Ectodermal cell (in vitro differentiated cells): ENCODE measurements around the gene CFH.

Source experiments
- H3K27ac ChIP-seq: 2 replicates; pipeline ENCODE4 v1.7.0; 2013; ENCODE audit warnings: mild to moderate bottlenecking, low read depth, low read length; ENCODE audit not compliant: insufficient read depth, poor library complexity, severe bottlenecking
- H3K27me3 ChIP-seq: 2 replicates; pipeline ENCODE4 v1.7.0; 2013; ENCODE audit warnings: mild to moderate bottlenecking, low read length; ENCODE audit not compliant: insufficient read depth, control insufficient read depth, poor library complexity, severe bottlenecking
- H3K36me3 ChIP-seq: one replicate; pipeline ENCODE4 v1.7.0; 2013; ENCODE audit warnings: low read length; ENCODE audit not compliant: control insufficient read depth, insufficient read depth
- H3K4me1 ChIP-seq: one replicate; pipeline ENCODE4 v1.7.0; 2013; ENCODE audit warnings: low read length; ENCODE audit not compliant: control insufficient read depth, insufficient read depth
- H3K4me3 ChIP-seq: 2 replicates; pipeline ENCODE4 v1.7.0; 2013; ENCODE audit warnings: low read depth, low read length, control low read depth; ENCODE audit not compliant: insufficient read depth
- H3K9me3 ChIP-seq: 2 replicates; pipeline ENCODE4 v1.7.0; 2013; ENCODE audit warnings: mild to moderate bottlenecking, low read length, moderate library complexity; ENCODE audit not compliant: control insufficient read depth
- WGBS, 2 experiments: methylation state at CpG; one replicate each; pipeline ENCODE4 v1.1.7; 2013; ENCODE audit warnings: missing lambda C conversion rate in 2 of 2; 5-methylcytosine and 5-hydroxymethylcytosine counted together

CFH gene

GRCh38 chr1:196660852-196661251 is 9.0 kb downstream of the CFH start:
- WGBS, 2 experiments: 64% methylated on average over 3 of the region's 5 CpGs; no CpG with 5 or more reads in 1 of the 2 experiments
- no peaks in the 10 kb centered on the region for H3K36me3 ChIP-seq
- H3K4me1 ChIP-seq: no peaks in the 10 kb centered on the region
- H3K27ac ChIP-seq: no peak overlapping the region
- H3K4me3 ChIP-seq: no peak overlapping the region
- H3K9me3 ChIP-seq: no peaks in the 10 kb centered on the region
- H3K27me3 ChIP-seq: no peaks in the 10 kb centered on the region

- Histone ChIP-seq H3K4me1 (no peaks in the 10 kb centered on the region), H3K27ac (no peak overlapping the region), H3K36me3 (no peaks in the 10 kb centered on the region), H3K4me3 (no peak overlapping the region), H3K27me3 (no peaks in the 10 kb centered on the region), H3K9me3 (no peaks in the 10 kb centered on the region)
- WGBS, 2 experiments: no CpG with 5 or more reads among the region's 1 CpG
Measured at GRCh38 chr1:196661345-196661744, 9.5 kb downstream of the CFH start.

GRCh38 chr1:196667131-196667530 is 15.3 kb downstream of the CFH start:
- Histone ChIP-seq H3K9me3 (no peaks in the 10 kb centered on the region), H3K4me3 (no peak overlapping the region), H3K36me3 (no peaks in the 10 kb centered on the region), H3K27ac (no peak overlapping the region), H3K4me1 (no peaks in the 10 kb centered on the region), H3K27me3 (no peaks in the 10 kb centered on the region)
- 83 to 100% methylated on average over 1 of the region's 1 CpG for WGBS, 2 experiments

- H3K27me3 ChIP-seq: no peaks in the 10 kb centered on the region
- no peaks in the 10 kb centered on the region for H3K9me3 ChIP-seq
- no peak overlapping the region for H3K4me3 ChIP-seq
- H3K36me3 ChIP-seq: no peaks in the 10 kb centered on the region
- H3K27ac ChIP-seq: no peak overlapping the region
- no peaks in the 10 kb centered on the region for H3K4me1 ChIP-seq
- WGBS, 2 experiments: 85 to 87% methylated on average over 2 of the region's 2 CpGs
Measured at GRCh38 chr1:196669051-196669450, 17.2 kb downstream of the CFH start.

GRCh38 chr1:196669693-196670092 is 17.9 kb downstream of the CFH start:
- no peak overlapping the region for H3K4me3 ChIP-seq
- H3K36me3 ChIP-seq: no peaks in the 10 kb centered on the region
- H3K4me1 ChIP-seq: no peaks in the 10 kb centered on the region
- H3K27me3 ChIP-seq: no peaks in the 10 kb centered on the region
- H3K9me3 ChIP-seq: no peaks in the 10 kb centered on the region
- no peak overlapping the region for H3K27ac ChIP-seq

- Histone ChIP-seq H3K27me3 (no peaks in the 10 kb centered on the region), H3K4me1 (no peaks in the 10 kb centered on the region), H3K4me3 (no peak overlapping the region), H3K27ac (no peak overlapping the region), H3K9me3 (no peaks in the 10 kb centered on the region), H3K36me3 (no peaks in the 10 kb centered on the region)
Measured at GRCh38 chr1:196674908-196675307, 23.1 kb downstream of the CFH start.

- Histone ChIP-seq H3K9me3 (no peaks in the 10 kb centered on the region), H3K4me1 (no peaks in the 10 kb centered on the region), H3K4me3 (no peak overlapping the region), H3K27me3 (no peaks in the 10 kb centered on the region), H3K27ac (no peak overlapping the region), H3K36me3 (no peaks in the 10 kb centered on the region)
- 100% methylated on average over 1 of the region's 2 CpGs; no CpG with 5 or more reads in 1 of the 2 experiments for WGBS, 2 experiments
Measured at GRCh38 chr1:196677781-196678509, 26.1 kb downstream of the CFH start.

- H3K27ac ChIP-seq: no peak overlapping the region
- no peaks in the 10 kb centered on the region for H3K36me3 ChIP-seq
- no peaks in the 10 kb centered on the region for H3K27me3 ChIP-seq
- no peak overlapping the region for H3K4me3 ChIP-seq
- H3K9me3 ChIP-seq: no peaks in the 10 kb centered on the region
- no peaks in the 10 kb centered on the region for H3K4me1 ChIP-seq
- 79 to 83% methylated on average over 3 of the region's 3 CpGs for WGBS, 2 experiments
Measured at GRCh38 chr1:196678510-196678884, 26.7 kb downstream of the CFH start.

GRCh38 chr1:196680107-196680506 is 28.3 kb downstream of the CFH start:
- Histone ChIP-seq H3K36me3 (no peaks in the 10 kb centered on the region), H3K4me1 (no peaks in the 10 kb centered on the region), H3K27me3 (no peaks in the 10 kb centered on the region), H3K9me3 (no peaks in the 10 kb centered on the region), H3K4me3 (no peak overlapping the region), H3K27ac (no peak overlapping the region)
- 90 to 94% methylated on average over 2 of the region's 2 CpGs for WGBS, 2 experiments

- Histone ChIP-seq H3K36me3 (no peaks in the 10 kb centered on the region), H3K27me3 (no peaks in the 10 kb centered on the region), H3K4me1 (no peaks in the 10 kb centered on the region), H3K4me3 (no peak overlapping the region), H3K27ac (no peak overlapping the region), H3K9me3 (no peaks in the 10 kb centered on the region)
- WGBS, 2 experiments: 96 to 100% methylated on average over 2 to 4 of the region's 4 CpGs
Measured at GRCh38 chr1:196684476-196684875, 32.6 kb downstream of the CFH start.

GRCh38 chr1:196685506-196685905 is 33.7 kb downstream of the CFH start:
- no peak overlapping the region for H3K27ac ChIP-seq
- H3K27me3 ChIP-seq: no peaks in the 10 kb centered on the region
- WGBS, 2 experiments: 100% methylated on average over 1 of the region's 1 CpG; no CpG with 5 or more reads in 1 of the 2 experiments
- H3K36me3 ChIP-seq: no peaks in the 10 kb centered on the region
- no peaks in the 10 kb centered on the region for H3K9me3 ChIP-seq
- H3K4me1 ChIP-seq: no peaks in the 10 kb centered on the region
- no peak overlapping the region for H3K4me3 ChIP-seq
